ENCODE results near the gene BCL2L12.

Gene BCL2L12

DNA sequence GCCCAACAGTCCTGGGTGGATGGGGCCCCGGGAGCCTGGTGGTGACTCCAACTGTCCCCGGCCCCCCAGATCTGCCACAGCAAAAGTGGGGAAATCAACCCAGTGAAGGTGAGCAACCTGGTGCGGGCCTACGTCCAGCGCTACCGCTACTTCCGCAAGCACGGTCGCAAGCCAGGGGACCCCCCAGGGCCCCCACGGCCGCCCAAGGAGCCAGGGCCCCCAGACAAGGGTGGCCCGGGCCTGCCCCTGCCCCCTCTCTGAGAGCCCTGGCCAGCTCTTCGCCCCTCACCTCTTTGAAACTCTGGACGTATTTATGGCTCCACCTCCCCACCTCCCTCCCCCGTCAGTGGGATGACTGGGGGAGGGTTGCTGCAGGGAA is 7.6 kb upstream of the BCL2L12 start:
- no peak overlapping the region for H3K4me3 ChIP-seq (ENCODE audit: low read depth, low read length)
- TF ChIP-seq CTCF (IDR thresholded peaks at IDR 0.05; ENCODE audit: control insufficient read depth, extremely low read depth, insufficient read depth), result no peak
- no peak for DNase-seq (ENCODE audit: low read depth)

- DNase-seq (ENCODE audit: low read depth), result no peak
- no peak overlapping the region for H3K4me3 ChIP-seq (ENCODE audit: low read depth, low read length)
- TF ChIP-seq CTCF (IDR thresholded peaks at IDR 0.05; ENCODE audit: control insufficient read depth, extremely low read depth, insufficient read depth), result no peak
Observed at GRCh38 chr19:49658566-49659442, 6.9 kb upstream of the BCL2L12 start.

DNA sequence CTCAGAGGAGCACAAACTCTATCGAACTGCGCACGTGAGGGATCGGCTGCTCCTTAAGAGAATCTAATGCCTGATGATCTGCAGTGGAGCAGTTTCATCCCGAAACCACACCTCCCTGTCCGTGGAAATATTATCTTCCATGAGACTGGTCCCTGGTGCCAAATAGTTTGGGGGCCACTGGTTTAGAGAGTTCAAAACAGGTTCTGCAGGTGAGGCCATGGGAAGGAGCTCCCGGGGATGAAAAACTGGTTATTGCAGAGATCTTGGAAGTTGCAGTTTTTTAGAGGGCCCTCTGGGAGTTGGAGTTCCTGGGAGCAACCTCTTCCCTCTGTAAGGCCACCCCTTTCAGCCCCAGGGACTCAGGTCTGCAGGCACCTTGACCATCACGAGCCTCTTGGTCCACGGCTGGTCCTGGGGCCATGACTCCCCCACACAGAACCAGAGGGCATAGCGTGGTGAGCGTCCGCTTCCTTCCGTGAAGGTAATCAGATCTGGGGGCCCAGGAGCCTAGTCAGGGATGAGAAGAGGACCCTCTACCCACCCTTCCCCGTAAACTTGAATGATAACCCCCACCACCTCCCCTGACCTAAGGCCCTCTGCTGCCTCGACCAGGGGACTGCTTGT is 5.3 kb upstream of the BCL2L12 start:
- no peak for DNase-seq (ENCODE audit: low read depth)
- H3K4me3 ChIP-seq (ENCODE audit: low read depth, low read length), result no peak overlapping the region
- no peak for TF ChIP-seq CTCF (IDR thresholded peaks at IDR 0.05; ENCODE audit: control insufficient read depth, extremely low read depth, insufficient read depth)

- no peak for DNase-seq (ENCODE audit: low read depth)
- no peak overlapping the region for H3K4me3 ChIP-seq (ENCODE audit: low read depth, low read length)
- TF ChIP-seq CTCF (IDR thresholded peaks at IDR 0.05; ENCODE audit: control insufficient read depth, extremely low read depth, insufficient read depth), result no peak
Observed at GRCh38 chr19:49662011-49662410, 3.7 kb upstream of the BCL2L12 start.

DNA sequence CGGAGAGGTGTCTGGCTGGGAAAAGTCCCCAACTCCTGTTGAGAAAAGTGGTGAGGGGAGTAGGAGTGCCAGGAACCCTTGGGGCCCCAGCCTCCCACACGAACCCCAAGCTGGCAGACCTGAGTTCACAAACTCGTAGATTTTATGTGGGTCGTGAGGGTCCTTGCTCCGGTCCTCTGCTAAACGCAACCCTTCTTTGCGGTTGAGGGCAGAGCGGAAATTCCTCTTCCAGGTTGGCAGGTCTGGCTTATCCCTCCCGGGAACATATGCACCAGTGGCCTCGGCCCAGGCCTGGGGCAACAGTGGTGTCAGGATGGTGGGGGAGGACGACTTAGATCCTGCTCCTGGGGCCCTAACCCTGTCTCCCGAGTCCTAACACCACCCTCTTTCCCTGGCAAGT is 2.5 kb upstream of the BCL2L12 start:
- no peak for DNase-seq (ENCODE audit: low read depth)
- no peak for TF ChIP-seq CTCF (IDR thresholded peaks at IDR 0.05; ENCODE audit: control insufficient read depth, extremely low read depth, insufficient read depth)
- no peak overlapping the region for H3K4me3 ChIP-seq (ENCODE audit: low read depth, low read length)

DNA sequence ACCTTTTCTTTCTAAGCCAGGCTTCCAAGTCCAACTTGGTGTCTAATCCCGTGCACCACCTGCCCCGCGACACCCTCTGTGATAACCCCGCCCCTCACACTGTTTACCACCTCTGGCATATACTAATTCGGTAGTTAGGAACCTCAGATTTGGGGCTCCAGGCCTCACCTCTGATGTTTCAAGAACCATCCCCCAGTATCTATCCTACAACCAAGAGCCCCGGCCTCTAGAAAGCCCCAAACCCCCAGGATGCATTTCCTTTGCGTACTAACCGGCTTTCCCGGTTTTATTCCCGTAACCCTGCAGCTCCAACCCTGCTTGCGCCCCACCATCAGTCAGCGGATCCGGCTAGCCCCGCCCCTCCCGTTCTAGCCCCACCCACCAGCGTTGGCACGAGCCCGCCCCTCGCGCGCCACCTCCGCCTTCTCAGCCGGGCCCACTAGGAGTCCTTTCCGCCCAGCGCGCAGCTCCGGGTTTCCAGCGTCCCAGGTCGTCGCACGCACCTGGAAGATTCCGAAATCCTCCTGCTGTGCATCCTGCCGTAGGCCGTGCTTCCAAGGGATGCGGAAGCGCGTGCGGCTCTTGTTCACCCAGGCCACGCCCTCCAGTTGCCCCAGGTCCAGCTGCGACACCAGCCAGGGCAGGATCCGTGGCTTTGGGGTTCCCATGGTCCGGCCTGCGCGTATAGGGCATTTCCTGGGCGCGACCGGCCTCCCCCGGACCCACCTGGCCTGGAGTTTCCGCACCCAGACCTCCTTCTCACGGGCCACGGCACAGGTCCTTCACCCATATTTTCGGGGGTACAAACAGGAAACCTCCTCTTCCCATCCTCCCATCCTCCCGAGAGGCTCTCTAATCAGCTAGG is 1.3 kb upstream of the BCL2L12 start:
- peak overlapping the region; percentile 94 for H3K4me3 ChIP-seq (ENCODE audit: low read depth, low read length)
- peak; percentile 84 for DNase-seq (ENCODE audit: low read depth)
- no peak for TF ChIP-seq CTCF (IDR thresholded peaks at IDR 0.05; ENCODE audit: control insufficient read depth, extremely low read depth, insufficient read depth)
